Liver (tissue), 10 donors: ENCODE data around the gene ZNF320. TPM values are rescaled to one million over a fixed set of nuclear protein-coding genes. Genes with fewer than 3 reads are reported as not detected.
A peak's percentile ranks its signal among the peaks of the same experiment; 100 is the strongest.
"Not testable (repeated sequence)": the region's sequence is repeated elsewhere in the genome, so short reads cannot be mapped to it uniquely, and the experiment has no call there.

ENCODE experiments used
- DNase-seq: peaks from one replicate; pipeline ENCODE4 v3.0.0-alpha.2; 2017; ENCODE audit warnings: low spot score
- H3K27ac ChIP-seq, 2 donors: one replicate each; pipeline ENCODE4 v1.7.0; 2013; ENCODE audit warnings: inconsistent platforms in 2 of 2, low read length in 2 of 2, control low read depth in 1 of 2, low read depth in 1 of 2, mild to moderate bottlenecking in 1 of 2
- H3K27me3 ChIP-seq, 4 donors: one replicate each; pipeline versions ENCODE4 v1.6.1 to v1.7.0; 2013; ENCODE audit warnings: low read length in 3 of 4, inconsistent platforms in 1 of 4, mild to moderate bottlenecking in 1 of 4, moderate library complexity in 1 of 4; ENCODE audit not compliant: control insufficient read depth in 4 of 4, insufficient read depth in 4 of 4
- H3K36me3 ChIP-seq, 4 donors: one replicate each; pipeline versions ENCODE4 v1.6.1 to v1.7.0; 2013; ENCODE audit warnings: low read length in 3 of 4, mild to moderate bottlenecking in 3 of 4, low read depth in 1 of 4, moderate library complexity in 1 of 4; ENCODE audit not compliant: control insufficient read depth in 4 of 4, insufficient read depth in 3 of 4
- H3K4me1 ChIP-seq, 4 donors: one replicate each; pipeline versions ENCODE4 v1.6.1 to v1.7.0; 2013; ENCODE audit warnings: low read length in 3 of 4, mild to moderate bottlenecking in 3 of 4, moderate library complexity in 1 of 4; ENCODE audit not compliant: control insufficient read depth in 4 of 4, insufficient read depth in 4 of 4
- H3K4me3 ChIP-seq, 3 donors: one replicate each; pipeline versions ENCODE4 v1.6.1 to v1.7.0; 2013; ENCODE audit warnings: low read length in 3 of 3, control low read depth in 1 of 3, low read depth in 1 of 3, mild to moderate bottlenecking in 1 of 3
- H3K9ac ChIP-seq, 2 donors: one replicate each; pipeline ENCODE4 v1.7.0; 2013; ENCODE audit warnings: low read length in 2 of 2, mild to moderate bottlenecking in 2 of 2, moderate library complexity in 2 of 2, control low read depth in 1 of 2, low read depth in 1 of 2
- H3K9me3 ChIP-seq, 4 donors: one replicate each; pipeline versions ENCODE4 v1.6.1 to v1.7.0; 2013; ENCODE audit warnings: low read length in 3 of 4; ENCODE audit not compliant: control insufficient read depth in 4 of 4
- GABPA ChIP-seq, 2 donors: IDR thresholded peaks in 1 of 2; conservative IDR thresholded peaks in 1 of 2; 2 replicates each; pipeline ENCODE4 v1.6.1; 2016; ENCODE audit warnings: antibody characterized with exemption in 2 of 2, mild to moderate bottlenecking in 1 of 2, moderate library complexity in 1 of 2
- HNF4A ChIP-seq, 2 donors: conservative IDR thresholded peaks; 2 replicates each; pipeline ENCODE4 v1.6.1; 2016; ENCODE audit warnings: antibody characterized with exemption in 2 of 2, mild to moderate bottlenecking in 2 of 2
- NR2F2 ChIP-seq: IDR thresholded peaks from 2 replicates; pipeline ENCODE4 v1.6.1; 2016; ENCODE audit warnings: antibody characterized with exemption
- RAD21 ChIP-seq, 2 donors: IDR thresholded peaks; 2 replicates each; pipeline ENCODE4 v1.6.1; 2016; ENCODE audit warnings: antibody characterized with exemption in 2 of 2, mild to moderate bottlenecking in 2 of 2
- WGBS: extraction: QIAGEN DNeasy Blood & Tissue Kit; methylation state at CpG from one replicate; pipeline ENCODE4 v1.1.7; 2013; 5-methylcytosine and 5-hydroxymethylcytosine counted together
- polyA plus RNA-seq, 2 donors: library from polyadenylated mRNA; stranded (reverse) in 1 of 2; unstranded in 1 of 2; fragments of 200-250 nt in 1 of 2; fragments of >200 nt in 1 of 2; fragmentation: Nextera tagmentation in 1 of 2; extraction: Ambion mirVana in 1 of 2; gene quantifications; one replicate each; pipeline versions ENCODE4 v1.2.1 to v1.2.3, GENCODE V29; 2013 to 2015
- small RNA-seq: library from RNA; depleted of rRNA; stranded (forward); fragments of <200 nt; gene quantifications from one replicate; pipeline ENCODE3, GENCODE V24; 2014
- total RNA-seq, 2 donors: library from RNA; depleted of rRNA; stranded (reverse); fragments of >200 nt; gene quantifications; one replicate each; pipeline ENCODE4 v1.2.3, GENCODE V29; 2014
- donor health status: healthy.
- donor health status: healthy.
- donor health status: healthy.
- donor health status: healthy.
- donor health status: healthy.

The ZNF320 gene
- total and polyA plus RNA-seq, 4 donors = 0.65 to 4.6 (median 1.8) TPM

GRCh38 chr19:52857378-52858191, 39.9 kb downstream of the ZNF320 start, which contains the start of gene ZNF468:
Gene ZNF468, minus strand, starts transcription at chr19:52857619. Its CDS starts 3,347 bp downstream, at chr19:52854272.
- not testable (repeated sequence) for H3K36me3 ChIP-seq, H3K4me1 ChIP-seq, H3K9ac ChIP-seq, H3K27ac ChIP-seq, H3K27me3 ChIP-seq
- H3K4me3 ChIP-seq = peak within 1 kb of the TSS; percentile 32 to 56 (median 56)
- 5% methylated on average over 43 of the region's 43 CpGs for WGBS
- TF ChIP-seq GABPA (IDR thresholded peaks at IDR 0.05 in 1 of 2, conservative IDR thresholded peaks at IDR 0.05 in 1 of 2) = peak in 1 of 2 donors; percentile 60
- peak in 1 of 2 donors; percentile 37 for TF ChIP-seq HNF4A (conservative IDR thresholded peaks at IDR 0.05)
- peak in 1 of 2 donors; percentile 15 for TF ChIP-seq RAD21 (IDR thresholded peaks at IDR 0.05)
- peak; percentile 24 for TF ChIP-seq NR2F2
- peak; percentile 68 for DNase-seq
- peaks cover 5 to 26% (median 12%) of the 10 kb centered on the region in 4 donors for H3K9me3 ChIP-seq

GRCh38 chr19:52856540-52857377, 40.7 kb downstream of the ZNF320 start:
- H3K9ac ChIP-seq, H3K27me3 ChIP-seq, H3K4me1 ChIP-seq, H3K27ac ChIP-seq: not testable (repeated sequence)
- Histone ChIP-seq H3K36me3 (peaks cover 0 to 14% (median 2%) of the 10 kb centered on the region in 4 donors), H3K9me3 (peaks cover 2 to 20% (median 9%) of the 10 kb centered on the region in 4 donors), H3K4me3 (peak overlapping the region; percentile 32 to 56 (median 56))
- peak; percentile 34 for DNase-seq
- WGBS = 3% methylated on average over 26 of the region's 31 CpGs

Small RNAs within 50 kb of the gene (small RNA-seq; reads per million reads assigned to genes)
- 0.09 reads per million for gene ZNF320

Other genes starting within 250 kb of the ZNF320 start
- gene ZNF611, start 162.6 kb downstream of the ZNF320 start, total RNA-seq = 10 to 100 TPM in 1 of 2 donors, 1 to 10 TPM in 1; 3.9 to 12.7 TPM
- 1 to 10 TPM in 1 of 2 donors, under 1 TPM in 1; 0.50 to 1.5 TPM for gene ZNF611, start 162.6 kb downstream of the ZNF320 start, polyA plus RNA-seq
- 1 to 10 TPM; 1.4 to 2.1 TPM for gene ZNF600, start 110.8 kb downstream of the ZNF320 start, total RNA-seq
- gene ZNF600, start 110.8 kb downstream of the ZNF320 start, polyA plus RNA-seq = 1 to 10 TPM; 1.5 to 1.6 TPM
- gene ZNF28, start 76.0 kb downstream of the ZNF320 start, total RNA-seq = 10 to 100 TPM in 1 of 2 donors, 1 to 10 TPM in 1; 2.7 to 11.5 TPM
- 1 to 10 TPM; 1.0 to 4.8 TPM for gene ZNF28, start 76.0 kb downstream of the ZNF320 start, polyA plus RNA-seq
- gene ZNF468, start 40.0 kb downstream of the ZNF320 start, total RNA-seq = 10 to 100 TPM in 1 of 2 donors, 1 to 10 TPM in 1; 7.4 to 15.1 TPM
- gene ZNF468, start 40.0 kb downstream of the ZNF320 start, polyA plus RNA-seq = 1 to 10 TPM; 2.1 to 3.0 TPM
- gene ZNF888, start 25.8 kb upstream of the ZNF320 start, total RNA-seq = 1 to 10 TPM; 1.2 to 9.0 TPM
- gene ZNF888, start 25.8 kb upstream of the ZNF320 start, polyA plus RNA-seq = under 1 TPM; 0.11 to 0.25 TPM
- 1 to 10 TPM; 2.1 to 6.5 TPM for gene ZNF816, start 65.2 kb upstream of the ZNF320 start, total RNA-seq
- gene ZNF816, start 65.2 kb upstream of the ZNF320 start, polyA plus RNA-seq = 1 to 10 TPM in 1 of 2 donors, under 1 TPM in 1; 0.93 to 1.3 TPM
- not detected for gene ERVV-1, start 116.3 kb upstream of the ZNF320 start, total RNA-seq
- not detected for gene ERVV-1, start 116.3 kb upstream of the ZNF320 start, polyA plus RNA-seq
- not detected for gene ERVV-2, start 147.1 kb upstream of the ZNF320 start, total RNA-seq
- gene ERVV-2, start 147.1 kb upstream of the ZNF320 start, polyA plus RNA-seq = not detected
- 10 to 100 TPM in 1 of 2 donors, 1 to 10 TPM in 1; 9.2 to 30.1 TPM for gene ZNF160, start 205.8 kb upstream of the ZNF320 start, total RNA-seq
- 1 to 10 TPM; 6.3 to 6.7 TPM for gene ZNF160, start 205.8 kb upstream of the ZNF320 start, polyA plus RNA-seq
- gene ZNF415, start 235.3 kb upstream of the ZNF320 start, total RNA-seq = 1 to 10 TPM; 1.3 to 2.4 TPM
- 1 to 10 TPM in 1 of 2 donors, under 1 TPM in 1; 0.65 to 1.1 TPM for gene ZNF415, start 235.3 kb upstream of the ZNF320 start, polyA plus RNA-seq